GM19239 (cell line): ENCODE results near the gene TPTE2.
"Not testable (repeated sequence)": the region's sequence is repeated elsewhere in the genome, so short reads cannot be mapped to it uniquely, and the experiment has no call there.

Experiments used
- DNase-seq: peaks from one replicate; pipeline ENCODE4 v3.0.0; 2011; ENCODE audit warnings: low spot score; ENCODE audit not compliant: insufficient read length
- FAIRE-seq: peaks from 2 replicates; lab custom pipeline; 2011; peaks lifted over from hg19 to GRCh38; lab: Jason Lieb, UNC

The TPTE2 gene

GRCh38 chr13:19561127-19561582, at the start of gene TPTE2:
TSS of gene TPTE2 (minus strand) at chr13:19561532. CDS start at chr13:19503234, 58,298 bp downstream.
- FAIRE-seq, DNase-seq: not testable (repeated sequence)

- DNase-seq (no peak), FAIRE-seq (no peak)
Measured at GRCh38 chr13:19607523-19608078, 46.3 kb upstream of the TPTE2 start.

- DNase-seq, result no peak
- FAIRE-seq, result no peak
Measured at GRCh38 chr13:19606737-19607136, 45.4 kb upstream of the TPTE2 start.

- no peak for DNase-seq
- FAIRE-seq, result no peak
Measured at GRCh38 chr13:19606152-19606551, 44.8 kb upstream of the TPTE2 start.

GRCh38 chr13:19605161-19605955, 44.0 kb upstream of the TPTE2 start:
- FAIRE-seq (no peak), DNase-seq (no peak)

- FAIRE-seq (no peak), DNase-seq (no peak)
Measured at GRCh38 chr13:19604306-19604705, 43.0 kb upstream of the TPTE2 start.

GRCh38 chr13:19601749-19602725, 40.7 kb upstream of the TPTE2 start:
- peak; percentile 88 for FAIRE-seq
- DNase-seq, result peak; percentile 67

GRCh38 chr13:19597523-19597922, 36.2 kb upstream of the TPTE2 start:
- DNase-seq, result no peak
- FAIRE-seq, result no peak

GRCh38 chr13:19596960-19597361, 35.6 kb upstream of the TPTE2 start:
- no peak for DNase-seq
- FAIRE-seq, result no peak

GRCh38 chr13:19596086-19596485, 34.8 kb upstream of the TPTE2 start:
- FAIRE-seq (no peak), DNase-seq (no peak)

GRCh38 chr13:19592657-19593180, 31.4 kb upstream of the TPTE2 start:
- DNase-seq (no peak), FAIRE-seq (no peak)

GRCh38 chr13:19591864-19592263, 30.5 kb upstream of the TPTE2 start:
- DNase-seq (no peak), FAIRE-seq (no peak)

GRCh38 chr13:19590423-19590822, 29.1 kb upstream of the TPTE2 start:
- no peak for FAIRE-seq
- no peak for DNase-seq

GRCh38 chr13:19589312-19589711, 28.0 kb upstream of the TPTE2 start:
- FAIRE-seq, result no peak
- no peak for DNase-seq

GRCh38 chr13:19587635-19588300, 26.4 kb upstream of the TPTE2 start:
- DNase-seq (no peak), FAIRE-seq (peak; percentile 95)

GRCh38 chr13:19586904-19587634, 25.7 kb upstream of the TPTE2 start:
- FAIRE-seq (peak; percentile 84), DNase-seq (peak; percentile 41)

- DNase-seq, result no peak
- FAIRE-seq, result no peak
Measured at GRCh38 chr13:19581675-19582074, 20.3 kb upstream of the TPTE2 start.

GRCh38 chr13:19575230-19575629, 13.9 kb upstream of the TPTE2 start:
- DNase-seq, result no peak
- no peak for FAIRE-seq

GRCh38 chr13:19573120-19573716, 11.9 kb upstream of the TPTE2 start:
- FAIRE-seq, result no peak
- DNase-seq, result no peak
